Suprapubic skin (tissue), 4 donors: ENCODE measurements around the gene UNC13B. TPM values are rescaled to one million over a fixed set of nuclear protein-coding genes. Genes with fewer than 3 reads are reported as not detected.

Source experiments
- DNase-seq, 2 donors: peaks; one replicate each; pipeline ENCODE4 v3.0.0-alpha.2; 2019; ENCODE audit warnings: low spot score in 2 of 2
- H3K27ac ChIP-seq: fragments of 200-600 bp; sonication (generic); one replicate; pipeline ENCODE4 v1.5.1; 2019
- H3K27me3 ChIP-seq: fragments of 200-600 bp; sonication (generic); one replicate; pipeline ENCODE4 v1.5.1; 2019
- H3K36me3 ChIP-seq: fragments of 200-600 bp; sonication (generic); one replicate; pipeline ENCODE4 v1.5.1; 2019
- H3K4me1 ChIP-seq: fragments of 200-600 bp; sonication (generic); one replicate; pipeline ENCODE4 v1.5.1; 2019
- H3K4me3 ChIP-seq: fragments of 200-600 bp; sonication (generic); one replicate; pipeline ENCODE4 v1.5.1; 2019; ENCODE audit warnings: mild to moderate bottlenecking
- H3K9me3 ChIP-seq: fragments of 200-600 bp; sonication (generic); one replicate; pipeline ENCODE4 v1.5.1; 2019
- EP300 ChIP-seq: sonication (generic); formaldehyde crosslinking; IDR thresholded peaks from one replicate; pipeline ENCODE4 v1.6.1; 2017; ENCODE audit warnings: antibody characterized with exemption
- POLR2A ChIP-seq, 2 donors: fragments of 450-650 bp; IDR thresholded peaks; one replicate each; pipeline ENCODE4 v1.6.1; 2017; ENCODE audit warnings: antibody characterized with exemption in 2 of 2, mild to moderate bottlenecking in 2 of 2, moderate library complexity in 2 of 2
- POLR2AphosphoS5 ChIP-seq, 3 donors: sonication (generic); formaldehyde crosslinking; IDR thresholded peaks; one replicate each; pipeline ENCODE4 v1.6.1; 2017; ENCODE audit warnings: antibody characterized with exemption in 3 of 3
- WGBS: methylation state at CpG from one replicate; pipeline ENCODE4 v1.1.5; 2018; 5-methylcytosine and 5-hydroxymethylcytosine counted together
- total RNA-seq, 4 donors: library from RNA; depleted of rRNA; stranded (reverse); fragments of >200 nt; gene quantifications; one replicate each; pipeline ENCODE4 v1.1.0, GENCODE V29; 2016
- TF ChIP-seq, protein P1 (sequence below), 2 donors: fragments of 200-600 bp in 1 of 2; fragments of 450-650 bp in 1 of 2; sonication (generic) in 1 of 2; IDR thresholded peaks; one replicate each; pipeline ENCODE4 v1.5.1; 2016 to 2019; ENCODE audit warnings: antibody characterized with exemption in 2 of 2, mild to moderate bottlenecking in 1 of 2, moderate library complexity in 1 of 2

Gene UNC13B
- total RNA-seq, 4 donors from 2014 or later, result 27.8 to 43.2 (median 30.6) TPM

DNA sequence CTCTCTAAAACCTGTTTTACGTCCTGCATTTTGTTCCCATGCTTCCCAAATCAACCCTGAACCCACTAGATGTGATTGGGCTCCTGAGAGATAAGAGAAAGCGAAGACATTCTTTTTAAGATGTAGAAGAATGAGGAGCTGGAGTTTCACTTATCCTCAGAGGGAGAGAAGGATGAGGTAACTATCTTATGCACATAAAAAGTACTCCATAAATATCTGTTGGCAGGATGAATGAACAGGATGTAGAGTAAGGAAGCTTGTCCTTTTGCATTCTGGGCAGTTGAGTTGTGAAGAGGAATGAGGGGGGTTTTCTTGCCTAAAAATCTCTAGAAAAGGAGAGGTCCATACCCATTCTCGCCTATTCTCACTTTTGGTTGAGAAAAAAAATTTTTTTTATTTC is 163.2 kb downstream of the UNC13B start:
- WGBS, result 89% methylated on average over 3 of the region's 3 CpGs
- Histone ChIP-seq H3K9me3 (no peaks in the 10 kb centered on the region), H3K27me3 (no peaks in the 10 kb centered on the region), H3K4me3 (no peak overlapping the region), H3K36me3 (peaks cover 3% of the 10 kb centered on the region), H3K27ac (no peak overlapping the region), H3K4me1 (no peaks in the 10 kb centered on the region)
- no peak for TF ChIP-seq POLR2AphosphoS5 (IDR thresholded peaks at IDR 0.05)
- TF ChIP-seq EP300, result no peak
- TF ChIP-seq, protein P1, sequence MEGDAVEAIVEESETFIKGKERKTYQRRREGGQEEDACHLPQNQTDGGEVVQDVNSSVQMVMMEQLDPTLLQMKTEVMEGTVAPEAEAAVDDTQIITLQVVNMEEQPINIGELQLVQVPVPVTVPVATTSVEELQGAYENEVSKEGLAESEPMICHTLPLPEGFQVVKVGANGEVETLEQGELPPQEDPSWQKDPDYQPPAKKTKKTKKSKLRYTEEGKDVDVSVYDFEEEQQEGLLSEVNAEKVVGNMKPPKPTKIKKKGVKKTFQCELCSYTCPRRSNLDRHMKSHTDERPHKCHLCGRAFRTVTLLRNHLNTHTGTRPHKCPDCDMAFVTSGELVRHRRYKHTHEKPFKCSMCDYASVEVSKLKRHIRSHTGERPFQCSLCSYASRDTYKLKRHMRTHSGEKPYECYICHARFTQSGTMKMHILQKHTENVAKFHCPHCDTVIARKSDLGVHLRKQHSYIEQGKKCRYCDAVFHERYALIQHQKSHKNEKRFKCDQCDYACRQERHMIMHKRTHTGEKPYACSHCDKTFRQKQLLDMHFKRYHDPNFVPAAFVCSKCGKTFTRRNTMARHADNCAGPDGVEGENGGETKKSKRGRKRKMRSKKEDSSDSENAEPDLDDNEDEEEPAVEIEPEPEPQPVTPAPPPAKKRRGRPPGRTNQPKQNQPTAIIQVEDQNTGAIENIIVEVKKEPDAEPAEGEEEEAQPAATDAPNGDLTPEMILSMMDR (IDR thresholded peaks at IDR 0.05), result no peak
- no peak for TF ChIP-seq POLR2A (IDR thresholded peaks at IDR 0.05)
- DNase-seq, result no peak

DNA sequence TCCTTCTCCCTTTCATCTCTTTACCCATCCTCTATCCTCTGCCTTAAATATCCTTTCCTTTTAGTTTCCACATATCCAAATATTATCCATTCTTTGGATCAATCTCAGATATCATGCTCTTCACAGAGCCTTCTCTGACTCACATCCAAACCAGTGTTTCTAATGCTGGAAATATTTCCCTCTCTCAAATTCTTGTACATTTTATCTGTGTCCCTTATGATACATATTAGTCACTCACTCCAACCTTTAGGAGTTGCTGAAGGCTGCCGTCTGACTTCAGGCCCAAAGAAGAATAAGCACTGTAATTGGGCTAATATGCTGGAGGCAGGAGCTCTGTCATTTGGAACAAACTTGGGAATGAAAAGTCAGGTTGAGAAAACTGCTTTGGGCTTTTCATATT is 171.7 kb downstream of the UNC13B start:
- H3K4me3 ChIP-seq, result no peak overlapping the region
- DNase-seq, result no peak
- H3K36me3 ChIP-seq, result no peaks in the 10 kb centered on the region
- no peaks in the 10 kb centered on the region for H3K9me3 ChIP-seq
- peaks cover 11% of the 10 kb centered on the region for H3K4me1 ChIP-seq
- no peaks in the 10 kb centered on the region for H3K27me3 ChIP-seq
- WGBS, result 88% methylated on average over 1 of the region's 1 CpG
- TF ChIP-seq, protein P1 (IDR thresholded peaks at IDR 0.05), result no peak
- no peak for TF ChIP-seq POLR2AphosphoS5 (IDR thresholded peaks at IDR 0.05)
- TF ChIP-seq POLR2A (IDR thresholded peaks at IDR 0.05), result no peak
- no peak for TF ChIP-seq EP300
- H3K27ac ChIP-seq, result no peak overlapping the region

DNA sequence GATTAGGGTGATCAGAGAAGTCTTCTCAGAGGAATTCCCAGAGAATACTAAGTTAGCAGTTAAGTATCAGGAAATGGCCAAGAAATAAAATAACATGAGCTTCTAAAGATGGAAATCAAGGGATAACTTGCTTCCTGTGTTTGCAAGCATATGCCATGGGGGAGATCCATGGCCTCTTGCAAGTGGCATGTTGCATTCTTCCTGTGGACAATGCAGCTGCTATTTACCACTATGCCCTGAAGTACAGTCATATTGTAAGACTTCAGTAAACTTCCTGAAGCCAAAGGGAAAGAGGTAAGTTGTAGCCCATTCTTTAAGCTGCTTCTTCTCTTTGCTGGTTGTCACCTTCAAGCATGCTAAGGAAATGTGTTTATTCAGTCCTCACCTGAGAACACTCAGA is 173.4 kb downstream of the UNC13B start:
- TF ChIP-seq POLR2A (IDR thresholded peaks at IDR 0.05) (no peak), POLR2AphosphoS5 (IDR thresholded peaks at IDR 0.05) (no peak)
- H3K36me3 ChIP-seq, result no peaks in the 10 kb centered on the region
- H3K9me3 ChIP-seq, result no peaks in the 10 kb centered on the region
- H3K4me3 ChIP-seq, result no peak overlapping the region
- DNase-seq, result no peak
- peaks cover 25% of the 10 kb centered on the region for H3K4me1 ChIP-seq
- no peaks in the 10 kb centered on the region for H3K27me3 ChIP-seq
- no peak overlapping the region for H3K27ac ChIP-seq

DNA sequence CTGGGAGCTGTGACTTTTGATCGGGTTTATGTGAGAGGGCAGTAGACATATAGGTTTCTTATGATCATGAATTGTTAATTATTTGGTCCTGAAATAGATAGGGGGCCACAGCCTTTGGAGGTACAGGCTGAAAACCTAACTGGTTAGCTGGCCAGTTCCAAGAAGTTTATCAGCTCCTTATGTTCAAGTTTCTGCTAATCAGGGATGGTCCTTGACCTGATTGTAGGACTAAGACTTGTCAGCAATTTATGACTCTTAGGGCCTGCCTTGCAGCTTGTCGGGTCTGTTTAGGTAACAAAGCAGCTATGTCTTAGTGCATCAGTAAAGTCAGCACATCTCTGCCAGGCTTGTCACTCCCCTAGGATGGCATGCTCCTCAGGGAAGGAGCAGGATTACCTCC is 176.3 kb downstream of the UNC13B start:
- TF ChIP-seq POLR2AphosphoS5 (IDR thresholded peaks at IDR 0.05) (no peak), POLR2A (IDR thresholded peaks at IDR 0.05) (no peak), EP300 (no peak)
- TF ChIP-seq, protein P1 (IDR thresholded peaks at IDR 0.05), result no peak
- no peak for DNase-seq
- Histone ChIP-seq H3K4me3 (no peak overlapping the region), H3K27ac (peak overlapping the region; percentile 63), H3K4me1 (peaks cover 51% of the 10 kb centered on the region), H3K9me3 (no peaks in the 10 kb centered on the region), H3K36me3 (no peaks in the 10 kb centered on the region), H3K27me3 (no peaks in the 10 kb centered on the region)
- WGBS, result 76% methylated on average over 2 of the region's 2 CpGs

DNA sequence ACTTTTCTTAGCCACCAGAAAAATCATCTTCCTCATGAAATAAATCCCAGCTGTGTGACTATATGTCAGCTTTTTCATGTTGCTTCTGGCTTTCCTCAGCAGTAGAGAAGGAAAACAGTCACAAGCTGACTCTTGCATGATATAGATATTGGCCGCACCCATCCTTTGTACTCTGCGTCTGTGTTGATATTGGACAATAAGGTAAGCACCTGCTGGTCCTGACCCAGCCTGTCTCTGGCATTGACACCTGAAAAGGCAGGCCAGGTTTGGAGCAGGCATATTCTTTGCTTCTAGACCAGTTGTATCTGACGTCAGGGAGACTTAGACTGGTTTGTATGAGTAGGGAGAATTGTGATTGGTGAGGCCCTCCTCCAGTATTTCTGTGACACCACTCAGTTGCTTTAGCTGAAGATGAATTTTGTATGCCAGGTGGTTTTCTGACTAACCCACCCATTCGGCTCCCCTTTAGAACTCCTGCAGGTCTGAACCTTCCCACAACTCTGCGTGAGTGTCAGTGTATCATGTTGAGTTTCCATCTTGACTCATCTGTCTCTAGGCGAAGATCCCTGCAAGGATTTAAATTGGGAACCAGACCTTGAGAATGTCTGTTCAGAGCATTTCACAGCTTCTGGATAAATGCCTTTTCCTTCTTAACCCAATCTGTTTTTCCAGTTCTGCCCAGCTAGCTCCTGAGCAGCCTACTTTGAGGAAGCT is 176.9 kb downstream of the UNC13B start:
- no peaks in the 10 kb centered on the region for H3K27me3 ChIP-seq
- TF ChIP-seq POLR2A (IDR thresholded peaks at IDR 0.05) (no peak), EP300 (no peak), POLR2AphosphoS5 (IDR thresholded peaks at IDR 0.05) (no peak)
- TF ChIP-seq, protein P1 (IDR thresholded peaks at IDR 0.05), result no peak
- peak overlapping the region; percentile 63 for H3K27ac ChIP-seq
- DNase-seq, result no peak
- H3K4me1 ChIP-seq, result peaks cover 51% of the 10 kb centered on the region
- H3K36me3 ChIP-seq, result no peaks in the 10 kb centered on the region
- no peak overlapping the region for H3K4me3 ChIP-seq
- WGBS, result 68% methylated on average over 6 of the region's 6 CpGs
- no peaks in the 10 kb centered on the region for H3K9me3 ChIP-seq

DNA sequence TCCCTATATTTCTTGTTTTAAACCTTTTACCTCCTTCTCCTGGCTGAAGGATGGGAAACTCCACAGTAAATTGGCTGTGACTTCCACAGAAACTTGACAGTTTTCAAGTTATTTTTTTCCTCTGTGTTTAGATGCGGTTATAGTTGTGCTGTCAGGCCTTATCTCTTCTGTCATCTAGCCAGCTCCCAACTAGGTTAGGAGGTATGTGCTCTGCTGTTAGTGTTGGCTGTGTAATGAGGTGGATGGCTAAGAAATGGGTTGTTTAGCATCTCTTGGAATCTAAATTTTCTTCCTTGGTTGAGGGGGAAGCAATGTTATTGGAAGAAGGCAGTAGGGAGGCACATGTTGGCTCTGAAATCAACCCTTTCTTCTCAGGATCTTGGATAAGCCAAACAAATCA is 178.2 kb downstream of the UNC13B start:
- H3K27me3 ChIP-seq, result no peaks in the 10 kb centered on the region
- no peak overlapping the region for H3K4me3 ChIP-seq
- WGBS, result 55% methylated on average over 1 of the region's 1 CpG
- no peaks in the 10 kb centered on the region for H3K36me3 ChIP-seq
- TF ChIP-seq, protein P1 (IDR thresholded peaks at IDR 0.05), result no peak
- TF ChIP-seq POLR2AphosphoS5 (IDR thresholded peaks at IDR 0.05) (no peak), EP300 (no peak), POLR2A (IDR thresholded peaks at IDR 0.05) (no peak)
- H3K27ac ChIP-seq, result peak overlapping the region; percentile 63
- no peak for DNase-seq
- no peaks in the 10 kb centered on the region for H3K9me3 ChIP-seq
- H3K4me1 ChIP-seq, result peaks cover 51% of the 10 kb centered on the region
